ENCODE measurements around the gene PLD1.
"Not testable (repeated sequence)": the region's sequence is repeated elsewhere in the genome, so short reads cannot be mapped to it uniquely, and the experiment has no call there.

The PLD1 gene

DNA sequence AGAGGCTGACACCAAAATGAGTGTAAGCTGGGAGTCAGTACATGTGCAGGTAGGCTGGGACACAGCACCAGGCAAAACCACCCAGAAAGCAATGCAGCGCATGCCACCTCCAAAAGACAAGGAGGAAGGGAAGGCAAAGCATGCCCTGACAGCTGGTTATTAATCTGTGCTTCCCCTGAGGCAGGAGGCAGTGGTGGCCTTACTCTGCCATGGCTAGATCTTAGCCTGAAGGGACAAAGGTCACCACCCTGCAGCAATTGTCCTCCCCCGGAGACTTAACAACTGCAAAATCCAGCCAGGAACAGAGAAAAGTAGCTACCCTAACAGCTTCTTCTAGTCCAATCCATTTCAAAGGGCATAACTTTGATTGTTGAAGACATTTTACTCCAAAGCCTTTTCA, 73.7 kb downstream of the PLD1 start:
- DNase-seq, result no peak

DNA sequence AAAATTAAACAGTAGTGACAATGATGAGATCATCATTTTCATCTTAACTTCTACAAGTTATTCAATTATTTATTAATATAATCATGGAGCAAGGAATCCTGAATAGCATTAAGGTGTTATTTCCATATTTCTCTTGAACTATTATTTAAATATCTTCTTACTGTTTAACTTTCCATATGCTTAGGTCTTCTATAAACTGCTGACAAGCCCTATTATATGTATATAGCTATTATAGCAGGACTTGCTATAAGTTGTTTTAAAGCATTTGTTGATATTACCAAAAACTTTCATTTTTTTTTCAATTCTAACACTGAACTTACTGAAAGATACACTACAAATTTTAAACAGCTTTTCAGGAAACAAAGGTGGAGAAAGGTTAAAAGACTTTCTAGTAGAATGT, 76.7 kb downstream of the PLD1 start:
- DNase-seq, result no peak

DNA sequence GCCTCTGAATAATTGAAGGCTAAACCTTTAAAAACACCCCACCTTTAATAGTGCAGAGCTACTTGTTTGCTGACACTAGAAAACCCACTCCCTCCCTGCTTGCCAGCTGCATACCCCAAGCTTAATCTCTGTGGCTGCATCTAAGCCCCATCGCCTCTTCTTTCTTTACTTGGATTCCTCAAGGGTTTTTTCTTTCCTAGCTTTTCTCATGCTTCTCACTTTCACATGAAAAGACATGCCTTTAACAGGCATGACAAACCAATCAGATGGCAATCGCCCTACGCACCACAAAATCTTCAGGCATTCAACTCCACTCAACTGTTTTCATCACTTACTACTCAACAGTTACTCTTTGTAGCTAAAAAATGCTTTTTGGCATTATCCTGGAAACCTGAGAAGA, 77.5 kb downstream of the PLD1 start:
- DNase-seq, result no peak

DNA sequence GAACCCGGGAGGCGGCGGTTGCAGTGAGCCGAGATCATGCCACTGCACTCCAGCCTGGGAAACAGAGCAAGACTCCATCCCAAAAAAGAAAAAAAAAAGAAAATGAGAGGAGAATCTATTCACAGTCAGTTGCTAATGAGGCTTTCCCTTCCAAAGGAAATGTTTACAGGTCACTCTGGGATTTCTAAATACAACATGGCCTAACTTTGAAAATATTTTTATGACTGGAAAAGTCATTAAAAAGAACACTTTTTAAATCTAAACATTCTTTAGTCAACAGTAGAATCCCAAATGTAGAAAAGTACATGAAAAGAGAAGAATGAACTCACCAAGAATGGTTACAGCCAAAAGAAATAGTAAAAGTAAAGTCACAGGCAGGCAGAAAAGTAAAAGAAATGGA, 78.6 kb downstream of the PLD1 start:
- no peak for DNase-seq

DNA sequence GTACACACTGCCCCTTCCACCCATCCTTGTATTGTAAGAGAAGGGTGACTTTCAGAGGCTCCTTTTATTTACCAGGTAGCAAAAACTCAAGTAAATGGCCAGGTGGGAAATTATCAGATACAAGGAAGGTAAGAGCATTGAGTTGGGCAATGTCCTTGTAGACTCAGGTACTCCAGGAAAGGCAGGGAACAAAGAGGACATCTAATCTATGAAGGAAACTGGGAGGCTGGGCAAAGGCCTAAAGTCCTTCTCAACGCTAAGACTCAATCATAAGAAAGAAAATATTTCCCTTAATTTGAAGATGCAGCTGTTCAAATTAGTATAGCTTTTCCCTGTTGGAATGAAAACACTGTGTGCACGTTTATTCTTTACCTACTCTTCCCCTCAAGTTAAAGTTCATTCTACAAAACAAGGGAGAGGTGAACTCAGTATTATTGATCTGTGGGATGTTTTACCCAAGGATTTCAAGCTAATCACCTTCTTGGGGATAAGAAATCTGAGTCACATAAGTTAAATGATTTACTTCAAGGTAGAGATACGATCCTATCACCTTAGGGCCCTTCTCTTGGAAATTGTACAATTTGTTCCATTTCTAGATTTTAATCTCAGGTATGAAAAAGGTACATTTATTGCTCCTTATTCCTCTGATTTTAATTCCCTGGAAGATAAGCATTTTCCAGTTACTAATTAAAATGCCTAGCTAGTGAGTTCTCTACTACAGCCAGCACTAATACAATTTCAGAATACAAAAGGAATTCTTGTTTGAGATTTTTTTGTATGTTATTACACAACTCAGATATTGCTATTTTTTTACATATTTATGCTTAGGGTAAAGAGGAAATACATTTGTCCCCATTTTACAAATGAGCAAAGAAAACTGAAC, 80.6 kb downstream of the PLD1 start:
- no peak for DNase-seq

DNA sequence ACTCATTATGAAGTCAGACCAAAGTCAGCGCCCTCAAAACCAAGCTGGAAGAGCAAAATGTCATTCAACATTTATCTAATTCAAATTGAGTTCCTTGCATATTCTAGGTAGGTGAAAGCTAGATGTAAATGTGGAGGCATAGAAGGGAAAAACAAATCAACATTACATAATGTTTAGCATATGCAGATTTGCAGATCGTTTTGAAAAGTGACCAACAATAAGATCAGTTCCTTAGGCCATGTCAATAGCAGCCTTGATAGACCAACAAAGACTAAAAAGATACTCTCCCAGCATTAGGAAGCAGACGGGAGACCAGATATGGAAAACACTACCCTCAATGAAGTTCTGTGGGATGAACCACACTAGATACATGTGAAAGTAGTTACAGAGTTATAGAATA, 83.0 kb downstream of the PLD1 start:
- DNase-seq, result no peak

DNA sequence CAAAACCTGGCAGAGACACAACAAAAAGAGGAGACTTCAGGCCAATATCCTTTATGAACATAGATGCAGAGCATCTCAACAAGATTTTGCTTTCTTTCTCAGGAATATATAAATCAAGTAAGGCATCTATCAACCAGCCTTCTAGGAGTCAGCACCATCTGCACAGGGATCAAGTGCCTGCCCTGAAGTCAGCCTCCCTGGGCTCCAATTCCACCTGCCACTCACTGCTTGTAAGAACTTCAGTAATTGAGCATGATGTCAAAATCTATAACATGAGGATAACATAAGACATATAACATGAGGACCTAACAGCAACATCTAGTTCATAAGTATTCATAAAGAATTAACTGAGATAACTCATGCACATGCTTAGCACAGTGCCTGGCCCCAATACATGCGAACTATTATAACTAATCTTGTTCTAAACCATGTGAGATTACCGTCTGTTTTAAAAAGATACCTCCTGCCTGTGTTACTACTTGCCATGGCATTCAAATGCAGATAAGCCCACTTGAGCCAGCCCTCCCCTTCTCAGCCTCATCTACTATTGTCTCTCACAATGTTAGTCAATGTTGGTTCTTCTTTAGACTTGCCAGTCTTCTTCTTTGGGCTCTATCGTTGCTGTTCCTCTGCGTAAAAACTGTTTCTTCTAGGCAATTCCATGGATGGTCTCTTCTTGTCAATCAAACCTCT, 91.6 kb downstream of the PLD1 start:
- DNase-seq, result no peak

DNA sequence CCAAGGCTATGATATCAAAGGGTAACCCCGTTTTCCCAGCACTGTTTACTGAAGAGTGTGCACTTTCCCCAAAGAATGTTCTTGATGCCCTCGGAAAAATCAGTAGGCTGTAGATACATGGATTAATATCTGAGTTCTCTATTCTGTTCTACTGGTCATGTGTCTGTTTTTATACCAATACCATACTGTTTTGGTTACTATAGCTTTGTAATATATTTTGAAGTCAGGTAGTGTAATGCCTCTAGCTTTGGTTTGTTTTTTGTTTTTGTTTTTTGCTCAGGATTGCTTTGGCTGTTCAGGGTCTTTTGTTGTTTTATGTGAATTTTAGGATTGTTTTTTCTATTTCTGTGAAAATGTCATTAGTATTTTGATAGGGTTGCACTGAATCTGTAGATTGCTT, 95.1 kb downstream of the PLD1 start:
- DNase-seq, result no peak

DNA sequence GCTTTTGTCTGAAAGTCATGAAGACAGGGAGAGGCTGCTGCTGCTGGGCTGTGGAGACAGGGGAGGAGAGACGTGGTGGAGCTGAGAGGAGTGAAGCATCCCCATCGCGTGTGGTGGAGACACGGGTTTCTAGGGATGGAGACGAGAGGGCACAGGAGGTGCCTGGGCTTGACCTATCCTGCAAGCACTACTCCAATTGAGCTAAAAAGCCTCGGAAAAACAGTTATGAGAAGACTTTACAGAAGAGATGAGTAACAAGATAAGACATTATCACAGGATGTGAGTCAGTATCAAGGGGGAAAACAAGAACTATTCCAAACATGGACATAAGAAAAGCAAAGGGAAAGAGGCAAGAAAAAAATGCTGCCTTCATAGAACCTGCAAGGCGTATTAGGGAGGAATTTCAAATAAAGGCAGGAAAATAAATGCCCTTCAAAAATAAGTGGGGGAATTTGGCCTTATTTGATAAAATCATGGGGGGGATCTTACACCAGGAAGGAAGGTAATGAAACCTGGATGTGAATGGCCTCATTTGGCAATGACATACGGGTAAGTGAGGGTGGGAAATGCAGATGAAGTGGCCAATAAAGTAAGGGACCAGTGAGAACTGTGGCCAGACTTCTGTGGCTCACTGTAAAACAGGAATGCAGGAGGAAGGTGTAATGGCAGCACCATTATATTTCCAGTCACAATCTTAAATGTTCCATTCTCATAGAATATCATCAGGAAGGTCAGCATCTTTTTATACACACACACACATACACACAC, 97.9 kb downstream of the PLD1 start:
- no peak for DNase-seq

DNA sequence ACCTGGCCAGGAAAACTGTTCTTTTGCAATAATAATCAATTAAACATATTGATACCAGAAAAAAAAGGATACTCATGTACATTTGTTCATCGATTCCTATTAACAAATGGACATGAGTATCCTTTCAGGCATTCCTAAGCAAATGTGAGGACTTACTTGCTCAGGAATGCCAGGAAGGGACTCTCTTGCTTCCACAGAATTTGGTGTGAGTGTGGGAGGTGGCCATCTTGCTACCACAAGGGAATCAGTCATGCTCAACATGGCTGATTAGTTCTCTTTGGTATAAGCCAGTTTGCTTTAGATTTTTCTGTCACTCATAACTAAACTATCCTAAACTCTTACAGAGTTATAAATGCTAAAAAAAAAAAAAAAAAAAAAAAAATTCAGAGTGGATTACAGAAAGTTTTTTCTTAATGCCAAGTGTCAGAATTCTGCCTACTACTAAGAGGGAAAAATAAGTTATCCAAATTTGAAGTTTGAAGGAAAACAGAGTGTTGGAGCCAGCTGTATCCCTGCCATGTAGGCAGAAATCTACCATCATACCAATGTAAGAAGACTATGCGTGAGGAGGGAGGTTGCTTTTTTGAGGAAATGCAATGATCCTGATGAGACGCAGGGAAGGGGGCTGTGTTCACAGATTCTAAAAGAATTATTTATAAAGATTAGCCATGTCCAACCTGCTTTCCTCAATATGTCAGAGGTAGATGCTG, 98.7 kb downstream of the PLD1 start:
- no peak for DNase-seq

DNA sequence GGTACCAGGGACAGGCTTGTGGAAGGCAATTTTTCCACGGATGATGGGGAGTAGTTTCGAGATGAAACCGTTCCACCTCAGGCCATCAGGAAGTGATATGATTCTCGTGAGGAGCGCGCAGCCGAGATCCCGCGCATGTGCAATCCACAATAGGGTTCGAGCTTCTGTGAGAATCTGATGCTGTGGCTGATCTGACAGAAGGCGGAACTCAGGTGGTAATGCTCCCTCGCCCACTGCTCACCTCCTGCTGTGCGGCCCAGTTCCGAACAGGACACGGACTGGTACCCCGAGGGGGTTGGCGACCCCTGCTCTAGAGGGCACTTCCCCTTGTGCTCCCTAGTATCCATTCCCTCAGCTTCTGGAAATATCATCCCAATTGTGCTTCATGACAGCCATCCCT, 99.9 kb downstream of the PLD1 start:
- no peak for DNase-seq

DNA sequence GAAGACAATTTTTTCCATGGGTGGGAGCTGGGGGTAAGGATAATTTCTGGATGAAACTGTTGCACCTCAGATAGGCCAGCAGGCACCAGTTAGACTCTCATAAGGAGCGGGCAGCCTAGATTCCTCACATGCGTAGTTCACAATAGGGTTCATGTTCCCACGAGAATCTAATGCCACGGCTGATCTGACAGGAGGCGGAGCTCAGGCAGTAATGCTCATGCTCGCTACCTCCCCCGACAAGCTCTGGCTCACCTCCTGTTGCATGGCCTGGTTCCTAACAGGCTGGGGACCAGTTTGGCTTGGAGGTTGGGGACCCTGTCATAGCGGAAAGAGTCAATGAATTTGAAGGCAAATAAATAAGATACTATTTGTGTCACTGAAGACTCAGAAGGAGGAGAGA, 105.5 kb downstream of the PLD1 start:
- DNase-seq, result no peak

DNA sequence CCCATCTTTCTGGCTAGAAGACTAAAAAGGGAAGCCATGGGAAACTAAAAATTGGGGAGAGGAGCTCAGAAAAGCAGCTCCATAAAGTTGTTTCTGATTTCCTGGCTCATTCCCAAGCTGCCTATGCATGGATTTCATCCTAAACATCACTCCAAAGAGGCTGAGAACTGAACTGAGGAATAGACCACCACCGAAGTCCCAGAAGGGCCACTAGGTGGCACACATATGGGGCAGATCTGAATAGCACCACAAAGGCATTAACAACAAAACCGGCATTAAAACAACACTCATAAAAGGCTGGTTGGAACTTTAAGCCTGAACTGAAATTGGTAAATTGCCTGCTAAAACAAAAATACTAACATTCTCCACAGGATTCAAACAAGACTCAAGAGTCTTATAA, 106.3 kb downstream of the PLD1 start:
- DNase-seq, result no peak

DNA sequence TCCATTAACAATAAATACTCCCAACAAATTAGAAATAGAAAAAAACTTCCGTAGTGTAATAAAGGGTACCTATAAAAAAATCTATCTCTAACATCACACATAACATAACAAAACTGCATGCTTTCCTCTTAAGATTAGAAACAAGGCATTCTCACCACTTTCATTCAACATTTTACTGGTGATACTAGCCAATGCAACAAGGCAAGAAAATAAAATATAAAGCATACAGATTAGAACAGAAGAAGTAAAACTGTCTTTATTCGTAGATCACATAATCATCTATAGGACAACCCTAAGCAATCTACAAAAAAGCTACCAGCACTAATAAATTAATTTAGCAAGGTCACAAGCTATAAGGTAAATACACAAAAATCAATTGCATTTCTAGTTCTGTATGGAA, 107.1 kb downstream of the PLD1 start:
- DNase-seq, result no peak

DNA sequence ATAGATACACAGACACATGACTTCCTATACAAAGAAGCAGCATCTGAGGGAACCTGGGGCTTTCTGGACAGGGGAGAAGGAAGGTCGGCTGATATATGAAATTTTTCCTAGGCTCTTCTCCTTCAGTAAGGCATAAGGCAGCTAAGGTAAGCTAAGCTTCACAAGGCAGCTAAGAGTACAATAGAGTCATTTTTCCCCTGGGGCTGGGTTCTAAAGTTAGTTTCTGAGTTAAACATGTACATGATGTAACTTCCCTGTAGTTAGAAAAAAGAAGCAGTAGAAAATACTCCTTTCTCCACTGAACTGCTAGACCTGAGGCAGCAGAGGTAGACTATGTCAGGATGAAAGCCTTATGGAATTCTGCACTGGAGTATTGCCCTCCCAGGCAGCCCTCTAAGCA, 109.6 kb downstream of the PLD1 start:
- DNase-seq, result no peak

DNA sequence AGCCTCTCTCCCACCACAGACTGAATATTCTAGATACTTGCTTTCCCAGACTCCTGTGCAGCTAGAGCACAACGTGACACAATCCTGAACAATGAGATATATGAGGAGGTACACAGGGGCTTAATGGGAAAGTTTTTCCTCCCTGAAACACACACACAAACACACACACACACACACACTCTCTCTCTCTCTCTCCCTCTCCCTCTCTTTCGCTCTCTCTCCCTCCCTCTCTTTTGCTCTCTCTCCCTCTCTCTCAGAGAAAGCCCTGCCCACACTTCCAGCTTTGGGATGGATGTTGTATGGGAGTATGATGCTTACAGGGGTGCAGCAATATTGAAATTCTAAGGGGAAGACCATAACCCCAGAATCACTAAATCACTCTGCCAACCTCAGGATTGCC, 110.1 kb downstream of the PLD1 start:
- no peak for DNase-seq

DNA sequence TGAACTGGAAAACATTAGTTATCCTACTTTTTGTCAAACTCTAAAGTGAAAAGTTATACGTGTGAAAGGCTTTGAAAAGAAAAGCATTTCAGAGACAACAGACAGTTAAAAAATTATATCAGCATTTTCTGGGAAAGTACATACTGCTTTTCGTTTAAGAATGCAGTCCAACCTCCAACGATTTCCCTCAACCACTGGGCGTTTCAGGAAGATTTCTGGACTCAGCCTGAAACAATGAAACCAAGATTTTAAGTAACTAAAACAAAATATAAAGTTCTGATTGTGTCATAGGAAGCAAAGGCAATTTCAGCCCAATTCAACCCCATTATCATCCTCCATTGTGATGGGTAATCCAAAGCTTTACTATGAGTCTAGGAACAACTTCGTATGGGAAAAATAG, 110.7 kb downstream of the PLD1 start:
- no peak for DNase-seq

DNA sequence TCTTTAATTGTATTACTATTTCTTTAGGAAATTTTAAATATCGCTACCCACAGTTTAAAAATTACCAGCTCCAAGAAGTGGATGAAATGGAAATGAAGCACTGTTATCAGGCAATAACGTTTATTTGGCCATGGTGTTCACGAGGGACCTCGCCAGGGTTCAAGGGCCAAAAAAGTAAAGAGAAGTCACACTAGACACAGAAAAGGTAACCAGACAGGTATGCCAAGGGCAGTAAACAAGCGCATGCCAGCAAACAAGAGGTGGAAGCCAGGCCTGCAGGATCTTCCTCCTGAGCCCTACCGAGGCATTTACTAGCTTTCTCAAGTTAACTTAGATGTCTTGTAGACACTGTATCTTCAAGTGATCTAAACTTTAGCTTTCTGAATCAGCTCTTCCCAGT, 113.5 kb downstream of the PLD1 start:
- no peak for DNase-seq

DNA sequence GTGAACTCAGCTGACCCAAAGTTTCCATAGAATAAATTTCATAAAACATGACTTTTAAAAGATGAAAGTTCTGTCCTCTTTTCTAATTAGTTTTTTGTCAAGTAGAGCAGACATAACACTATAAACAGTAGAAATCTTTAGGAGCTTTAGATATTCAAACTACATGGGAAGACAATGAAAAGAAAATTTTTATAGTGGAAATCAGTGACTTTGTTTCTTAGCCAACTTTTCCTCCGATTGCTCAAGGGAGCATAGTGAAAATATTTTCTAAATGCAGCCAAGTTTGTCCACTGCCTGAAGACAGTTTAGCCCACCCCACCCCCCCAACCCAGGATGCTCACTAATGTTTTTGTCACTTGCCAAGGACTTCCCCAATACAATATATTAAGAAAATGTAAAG, 114.9 kb downstream of the PLD1 start:
- no peak for DNase-seq

DNA sequence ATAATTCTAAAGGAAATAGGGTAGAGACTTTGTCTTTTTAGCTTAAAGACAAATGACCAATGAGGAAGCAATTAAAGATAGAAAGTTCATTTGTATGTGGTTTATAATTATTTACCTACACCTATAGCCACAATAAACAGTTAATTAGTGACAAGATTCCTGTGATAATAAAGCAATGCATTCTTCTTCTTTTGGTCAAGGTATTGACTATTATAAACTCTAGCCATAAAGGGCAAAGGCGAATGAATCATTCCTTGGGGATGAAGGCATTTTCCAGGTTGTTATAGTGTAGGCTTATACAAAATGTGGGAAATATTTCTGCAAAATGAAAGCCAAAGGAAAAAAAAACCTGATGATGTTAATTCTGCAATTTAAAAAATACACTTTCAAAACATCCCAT, 115.4 kb downstream of the PLD1 start:
- DNase-seq, result no peak

DNA sequence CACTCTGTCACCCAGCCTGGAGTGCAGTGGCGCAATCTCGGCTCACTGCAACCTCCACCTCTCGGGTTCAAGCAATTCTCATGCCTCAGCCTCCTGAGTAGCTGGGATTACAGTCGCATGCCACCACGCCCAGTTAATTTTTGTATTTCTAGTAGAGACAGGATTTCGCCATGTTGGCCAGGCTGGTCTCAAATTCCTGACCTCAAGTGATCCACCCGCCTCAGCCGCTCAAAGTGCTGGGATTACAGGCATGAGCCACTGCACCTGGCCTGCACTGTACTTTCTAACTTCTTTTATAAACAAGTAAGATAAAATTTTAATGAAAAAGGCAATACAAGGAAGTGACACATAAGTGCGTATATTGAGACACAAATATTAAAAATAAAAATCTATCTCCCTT, 117.7 kb downstream of the PLD1 start:
- not testable (repeated sequence) for DNase-seq

DNA sequence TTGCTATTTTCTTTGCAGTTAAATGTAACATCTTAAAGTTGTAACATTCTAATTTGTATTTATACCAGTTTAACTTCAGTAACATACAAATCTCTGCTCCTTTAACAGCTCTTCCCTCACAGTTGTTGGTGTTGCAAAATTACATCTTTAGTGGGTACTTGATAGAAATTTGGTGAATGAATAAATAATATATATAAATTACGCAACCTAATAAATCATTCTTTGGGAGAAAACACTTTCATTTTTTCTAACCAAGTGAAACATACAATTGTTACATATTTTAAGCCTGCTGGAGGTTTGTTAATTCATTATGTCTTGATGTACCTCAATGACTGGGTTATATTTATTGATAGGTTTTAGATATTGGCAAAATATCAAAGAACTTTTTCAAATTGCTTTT, 118.8 kb downstream of the PLD1 start:
- no peak for DNase-seq

DNA sequence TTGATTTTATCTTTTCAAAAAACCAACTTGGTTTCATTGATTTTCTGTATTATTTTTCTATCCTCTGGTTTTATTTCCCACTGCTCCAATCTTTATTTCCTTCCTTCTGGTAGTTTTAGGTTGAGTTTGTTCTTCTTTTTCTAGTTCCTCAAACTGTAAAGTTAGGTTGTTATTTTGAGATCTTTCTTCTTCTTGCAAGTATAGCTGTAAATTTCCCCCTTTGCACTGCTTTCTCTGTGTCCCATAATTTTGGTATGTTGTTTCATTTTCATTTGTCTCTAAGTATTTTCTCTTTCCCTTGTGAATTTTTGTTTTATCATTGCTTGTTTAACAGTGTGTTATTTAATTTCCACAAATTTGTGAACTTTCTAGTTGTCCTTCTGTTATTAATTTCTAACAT, 120.0 kb downstream of the PLD1 start:
- no peak for DNase-seq

Data from cerebellar nuclear complex (tissue), 1 donor.